Measurements from ENCODE around the gene TBXAS1.

The TBXAS1 gene

GRCh38 chr7:140058517-140058916 is 229.5 kb downstream of the TBXAS1 start:
- Histone ChIP-seq H2BK12ac (ENCODE audit: low read length in 2 of 2) (no peak overlapping the region), H2AFZ (ENCODE audit: low read depth, low read length) (no peak overlapping the region), H3K4me3 (ENCODE audit: insufficient read depth in 1 of 2, low read depth in 1 of 2, low read length in 2 of 2) (no peak overlapping the region), H4K91ac (ENCODE audit: low read length) (no peak overlapping the region), H3K18ac (ENCODE audit: low read depth in 1 of 2, low read length in 2 of 2) (no peak overlapping the region), H3K14ac (ENCODE audit: low read length in 2 of 2) (no peak overlapping the region), H2BK15ac (ENCODE audit: low read depth, poor library complexity, severe bottlenecking) (no peak overlapping the region), H2BK5ac (ENCODE audit: low read depth, low read length, poor library complexity, severe bottlenecking) (no peak overlapping the region), H2AK5ac (ENCODE audit: low read length, severe bottlenecking) (no peak overlapping the region), H3K27me3 (ENCODE audit: control insufficient read depth in 1 of 2, insufficient read depth in 1 of 2, low read length in 2 of 2) (no peaks in the 10 kb centered on the region), H3K4me1 (ENCODE audit: control insufficient read depth, insufficient read depth, low read depth, low read length) (peaks cover 20% of the 10 kb centered on the region), H3K23ac (ENCODE audit: low read length in 2 of 2) (no peak overlapping the region), H3K79me1 (replicated peaks; ENCODE audit: low read length, poor library complexity, severe bottlenecking) (peaks cover 27% of the 10 kb centered on the region), H3K36me3 (ENCODE audit: control insufficient read depth in 1 of 2, insufficient read depth in 2 of 2, low read depth in 1 of 2, low read length in 2 of 2) (peaks cover 4 to 29% of the 10 kb centered on the region in 2 experiments), H3K27ac (ENCODE audit: low read length, poor library complexity, severe bottlenecking) (no peak overlapping the region), H4K8ac (ENCODE audit: low read length) (no peak overlapping the region), H3K9ac (ENCODE audit: low read length) (no peak overlapping the region), H3K4ac (ENCODE audit: low read depth in 1 of 2, low read length in 2 of 2) (no peak overlapping the region), H3K4me2 (ENCODE audit: low read length, poor library complexity, severe bottlenecking) (no peak overlapping the region), H3K9me3 (ENCODE audit: control insufficient read depth, low read length) (no peaks in the 10 kb centered on the region), H2BK120ac (ENCODE audit: low read depth, low read length) (no peak overlapping the region)
- DNase-seq: no peak
- WGBS: 97% methylated on average over 7 of the region's 7 CpGs

- no peak overlapping the region for H2AFZ ChIP-seq (ENCODE audit: low read depth, low read length)
- no peak overlapping the region for H3K4me2 ChIP-seq (ENCODE audit: low read length, poor library complexity, severe bottlenecking)
- H3K23ac ChIP-seq (ENCODE audit: low read length in 2 of 2): peak overlapping the region in 1 of 2 experiments; percentile 42
- H3K27ac ChIP-seq (ENCODE audit: low read length, poor library complexity, severe bottlenecking): no peak overlapping the region
- no peak overlapping the region for H3K18ac ChIP-seq (ENCODE audit: low read depth in 1 of 2, low read length in 2 of 2)
- H2BK5ac ChIP-seq (ENCODE audit: low read depth, low read length, poor library complexity, severe bottlenecking): no peak overlapping the region
- H2BK12ac ChIP-seq (ENCODE audit: low read length in 2 of 2): no peak overlapping the region
- no peak overlapping the region for H2BK120ac ChIP-seq (ENCODE audit: low read depth, low read length)
- 88% methylated on average over 11 of the region's 12 CpGs for WGBS
- no peak overlapping the region for H2AK5ac ChIP-seq (ENCODE audit: low read length, severe bottlenecking)
- peaks cover 4 to 18% of the 10 kb centered on the region in 2 experiments for H3K36me3 ChIP-seq (ENCODE audit: control insufficient read depth in 1 of 2, insufficient read depth in 2 of 2, low read depth in 1 of 2, low read length in 2 of 2)
- no peaks in the 10 kb centered on the region for H3K9me3 ChIP-seq (ENCODE audit: control insufficient read depth, low read length)
- H3K27me3 ChIP-seq (ENCODE audit: control insufficient read depth in 1 of 2, insufficient read depth in 1 of 2, low read length in 2 of 2): no peaks in the 10 kb centered on the region
- DNase-seq: peak; percentile 89
- H3K9ac ChIP-seq (ENCODE audit: low read length): no peak overlapping the region
- H3K4me3 ChIP-seq (ENCODE audit: insufficient read depth in 1 of 2, low read depth in 1 of 2, low read length in 2 of 2): no peak overlapping the region
- H4K8ac ChIP-seq (ENCODE audit: low read length): no peak overlapping the region
- H3K79me1 ChIP-seq (replicated peaks; ENCODE audit: low read length, poor library complexity, severe bottlenecking): peaks cover 27% of the 10 kb centered on the region
- H3K14ac ChIP-seq (ENCODE audit: low read length in 2 of 2): no peak overlapping the region
- peaks cover 20% of the 10 kb centered on the region for H3K4me1 ChIP-seq (ENCODE audit: control insufficient read depth, insufficient read depth, low read depth, low read length)
- no peak overlapping the region for H2BK15ac ChIP-seq (ENCODE audit: low read depth, poor library complexity, severe bottlenecking)
- no peak overlapping the region for H3K4ac ChIP-seq (ENCODE audit: low read depth in 1 of 2, low read length in 2 of 2)
- H4K91ac ChIP-seq (ENCODE audit: low read length): no peak overlapping the region
Observed at GRCh38 chr7:140059273-140060242, 230.5 kb downstream of the TBXAS1 start.

GRCh38 chr7:140060243-140060630 is 231.2 kb downstream of the TBXAS1 start:
- H2AFZ ChIP-seq (ENCODE audit: low read depth, low read length): no peak overlapping the region
- DNase-seq: no peak

GRCh38 chr7:140060788-140061606 is 231.9 kb downstream of the TBXAS1 start:
- no peak overlapping the region for H3K9ac ChIP-seq (ENCODE audit: low read length)
- no peaks in the 10 kb centered on the region for H3K9me3 ChIP-seq (ENCODE audit: control insufficient read depth, low read length)
- no peak overlapping the region for H2AFZ ChIP-seq (ENCODE audit: low read depth, low read length)
- no peak overlapping the region for H3K4ac ChIP-seq (ENCODE audit: low read depth in 1 of 2, low read length in 2 of 2)
- H2BK12ac ChIP-seq (ENCODE audit: low read length in 2 of 2): no peak overlapping the region
- peak; percentile 38 for DNase-seq
- no peak overlapping the region for H2BK15ac ChIP-seq (ENCODE audit: low read depth, poor library complexity, severe bottlenecking)
- WGBS: 97% methylated on average over 11 of the region's 11 CpGs
- H3K27me3 ChIP-seq (ENCODE audit: control insufficient read depth in 1 of 2, insufficient read depth in 1 of 2, low read length in 2 of 2): no peaks in the 10 kb centered on the region
- H3K23ac ChIP-seq (ENCODE audit: low read length in 2 of 2): no peak overlapping the region
- no peak overlapping the region for H2AK5ac ChIP-seq (ENCODE audit: low read length, severe bottlenecking)
- H3K4me1 ChIP-seq (ENCODE audit: control insufficient read depth, insufficient read depth, low read depth, low read length): peaks cover 20% of the 10 kb centered on the region
- H4K91ac ChIP-seq (ENCODE audit: low read length): no peak overlapping the region
- peaks cover 4 to 9% of the 10 kb centered on the region in 2 experiments for H3K36me3 ChIP-seq (ENCODE audit: control insufficient read depth in 1 of 2, insufficient read depth in 2 of 2, low read depth in 1 of 2, low read length in 2 of 2)
- H3K27ac ChIP-seq (ENCODE audit: low read length, poor library complexity, severe bottlenecking): no peak overlapping the region
- H2BK120ac ChIP-seq (ENCODE audit: low read depth, low read length): no peak overlapping the region
- H3K14ac ChIP-seq (ENCODE audit: low read length in 2 of 2): no peak overlapping the region
- H4K8ac ChIP-seq (ENCODE audit: low read length): no peak overlapping the region
- H2BK5ac ChIP-seq (ENCODE audit: low read depth, low read length, poor library complexity, severe bottlenecking): no peak overlapping the region
- H3K79me1 ChIP-seq (replicated peaks; ENCODE audit: low read length, poor library complexity, severe bottlenecking): peaks cover 24% of the 10 kb centered on the region
- H3K18ac ChIP-seq (ENCODE audit: low read depth in 1 of 2, low read length in 2 of 2): peak overlapping the region in 1 of 2 experiments; percentile 29
- H3K4me3 ChIP-seq (ENCODE audit: insufficient read depth in 1 of 2, low read depth in 1 of 2, low read length in 2 of 2): peak overlapping the region in 1 of 2 experiments; percentile 85
- H3K4me2 ChIP-seq (ENCODE audit: low read length, poor library complexity, severe bottlenecking): no peak overlapping the region

More at GRCh38 chr7:140060243-140060630, 231.2 kb downstream of the TBXAS1 start:
- Histone ChIP-seq H3K79me1 (replicated peaks; ENCODE audit: low read length, poor library complexity, severe bottlenecking) (peaks cover 27% of the 10 kb centered on the region), H3K27me3 (ENCODE audit: control insufficient read depth in 1 of 2, insufficient read depth in 1 of 2, low read length in 2 of 2) (no peaks in the 10 kb centered on the region), H3K18ac (ENCODE audit: low read depth in 1 of 2, low read length in 2 of 2) (no peak overlapping the region), H3K36me3 (ENCODE audit: control insufficient read depth in 1 of 2, insufficient read depth in 2 of 2, low read depth in 1 of 2, low read length in 2 of 2) (peaks cover 4 to 16% of the 10 kb centered on the region in 2 experiments), H3K9me3 (ENCODE audit: control insufficient read depth, low read length) (no peaks in the 10 kb centered on the region), H2BK15ac (ENCODE audit: low read depth, poor library complexity, severe bottlenecking) (no peak overlapping the region), H3K14ac (ENCODE audit: low read length in 2 of 2) (no peak overlapping the region), H3K4ac (ENCODE audit: low read depth in 1 of 2, low read length in 2 of 2) (no peak overlapping the region), H3K4me2 (ENCODE audit: low read length, poor library complexity, severe bottlenecking) (no peak overlapping the region), H2BK120ac (ENCODE audit: low read depth, low read length) (no peak overlapping the region), H3K27ac (ENCODE audit: low read length, poor library complexity, severe bottlenecking) (no peak overlapping the region), H2BK12ac (ENCODE audit: low read length in 2 of 2) (no peak overlapping the region), H3K9ac (ENCODE audit: low read length) (no peak overlapping the region), H2BK5ac (ENCODE audit: low read depth, low read length, poor library complexity, severe bottlenecking) (no peak overlapping the region), H2AK5ac (ENCODE audit: low read length, severe bottlenecking) (no peak overlapping the region), H3K4me1 (ENCODE audit: control insufficient read depth, insufficient read depth, low read depth, low read length) (peaks cover 20% of the 10 kb centered on the region), H4K91ac (ENCODE audit: low read length) (no peak overlapping the region), H3K23ac (ENCODE audit: low read length in 2 of 2) (peak overlapping the region in 1 of 2 experiments; percentile 42), H3K4me3 (ENCODE audit: insufficient read depth in 1 of 2, low read depth in 1 of 2, low read length in 2 of 2) (no peak overlapping the region), H4K8ac (ENCODE audit: low read length) (no peak overlapping the region)
- WGBS: 94% methylated on average over 3 of the region's 3 CpGs

Measured in mesenchymal stem cell (in vitro differentiated cells and primary cell).